ENCODE measurements around the gene OR52E1.
"Not testable (repeated sequence)": the region's sequence is repeated elsewhere in the genome, so short reads cannot be mapped to it uniquely, and the experiment has no call there.

The OR52E1 gene

GRCh38 chr11:5069272-5069671, at the start of gene OR52E1:
TSS of gene OR52E1 (plus strand) at chr11:5069572.
- DNase-seq, result no peak

DNA sequence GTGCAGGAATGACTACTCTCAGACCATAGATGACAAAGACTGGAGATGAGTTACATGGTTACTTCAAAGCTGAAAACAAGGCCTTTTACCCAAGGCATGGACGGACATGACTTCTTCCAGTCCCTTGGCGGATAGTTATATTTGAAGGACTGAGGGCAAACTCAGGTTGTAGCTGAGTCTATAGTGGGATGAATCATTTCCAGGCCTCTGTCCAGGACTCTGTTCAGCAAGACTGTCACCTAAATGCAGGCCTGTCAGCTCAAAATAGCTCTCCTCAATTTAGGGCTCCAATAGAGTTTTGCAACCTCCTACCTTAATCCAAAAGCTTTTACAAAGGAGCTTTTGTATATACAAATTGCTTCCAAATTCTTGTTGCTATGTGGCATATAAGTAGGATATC, 47.4 kb upstream of the OR52E1 start:
- DNase-seq, result no peak

DNA sequence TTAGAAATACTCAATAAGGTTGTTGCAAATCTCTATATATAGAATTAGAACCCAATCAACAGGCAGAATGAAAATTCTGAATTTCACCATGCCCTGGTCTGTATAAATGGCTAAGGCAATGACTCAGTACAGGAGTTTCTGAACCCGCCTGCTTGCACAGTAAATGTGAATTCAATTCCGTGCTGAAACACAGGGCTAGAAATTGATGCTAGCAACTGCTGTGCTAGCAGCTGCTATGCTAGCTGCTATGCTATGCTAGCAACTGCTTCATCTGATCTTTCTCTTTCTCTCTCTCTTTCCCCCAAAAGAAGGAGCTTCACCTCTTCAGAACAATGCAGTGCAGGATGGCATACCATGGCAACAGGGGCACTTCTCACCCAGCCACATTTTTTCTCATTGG, 32.7 kb upstream of the OR52E1 start:
- no peak for DNase-seq

DNA sequence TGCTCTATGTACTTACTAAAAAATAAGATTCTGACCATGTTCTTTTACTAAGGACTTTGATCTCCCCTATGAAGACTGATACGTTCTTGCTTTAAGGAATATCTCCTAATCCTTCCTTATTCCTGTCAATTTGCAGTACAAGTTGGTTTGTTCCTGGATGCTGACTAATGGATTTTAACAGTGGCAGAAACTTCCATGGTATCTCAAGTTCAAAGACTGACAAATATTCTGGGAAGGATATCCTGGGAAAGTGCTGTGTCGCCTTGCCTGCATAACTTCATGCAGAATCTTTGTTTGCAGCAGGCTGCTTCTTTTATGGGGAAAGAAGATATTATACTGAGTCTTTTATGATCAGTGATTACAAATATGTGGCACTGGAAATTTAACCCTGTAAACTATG, 31.4 kb upstream of the OR52E1 start:
- DNase-seq, result no peak

GRCh38 chr11:5038341-5038740, 31.0 kb upstream of the OR52E1 start:
- no peak for DNase-seq

DNA sequence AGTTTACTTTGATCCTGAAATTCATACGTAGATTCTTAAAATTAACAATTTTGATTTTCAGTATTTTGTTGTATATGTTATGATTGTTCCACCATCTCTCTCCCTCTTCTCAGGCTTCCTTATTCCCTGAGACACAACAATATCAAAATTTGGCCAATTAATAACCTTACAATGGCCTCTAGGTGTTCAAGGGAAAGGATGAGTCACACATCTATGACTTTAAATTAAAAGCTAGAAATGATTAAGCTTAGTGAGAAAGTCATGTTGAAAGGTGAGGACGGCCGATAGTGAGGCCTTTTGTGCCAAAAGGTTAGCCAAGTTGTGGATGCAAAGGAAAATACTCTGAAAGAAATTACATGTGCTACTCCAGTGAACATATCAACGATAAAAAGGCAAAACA, 28.5 kb upstream of the OR52E1 start:
- DNase-seq, result no peak

DNA sequence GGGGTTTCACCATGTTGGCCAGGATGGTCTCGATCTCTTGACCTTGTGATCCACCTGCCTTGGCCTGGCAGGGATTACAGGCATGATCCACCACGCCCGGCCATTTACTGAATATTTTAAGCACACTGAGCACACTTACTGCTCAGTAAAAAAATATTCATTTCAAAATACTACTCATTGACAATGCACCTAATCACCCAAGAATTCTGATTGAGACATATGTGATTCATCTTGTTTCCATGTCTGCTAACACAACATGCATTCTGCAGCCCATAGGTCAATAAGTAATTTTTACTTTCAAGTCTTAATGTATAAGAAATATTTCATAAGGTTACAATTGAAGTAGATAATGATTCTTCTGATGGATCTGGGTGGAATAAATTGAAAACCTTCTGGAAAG, 27.3 kb upstream of the OR52E1 start:
- DNase-seq, result no peak

DNA sequence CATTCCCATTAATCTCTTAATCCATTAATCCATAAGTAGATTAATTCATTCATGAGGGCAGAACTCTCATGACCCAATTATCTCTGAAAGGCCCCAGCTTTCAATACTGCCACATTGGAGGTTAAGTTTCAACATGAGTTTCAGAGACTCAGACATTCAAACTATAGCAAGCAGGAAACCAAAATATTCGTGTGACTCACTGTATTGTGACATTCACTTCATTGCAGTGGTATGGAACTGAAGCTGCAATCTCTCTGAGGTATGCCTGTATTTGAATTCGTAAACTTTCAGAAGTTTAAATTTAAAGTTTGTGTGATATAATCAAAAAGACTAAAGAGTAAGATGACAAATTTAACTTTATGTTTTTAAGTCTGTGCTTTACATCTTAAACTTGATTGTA, 26.0 kb upstream of the OR52E1 start:
- no peak for DNase-seq

GRCh38 chr11:5046226-5046625, 23.1 kb upstream of the OR52E1 start, which contains the start of gene OR52J3:
TSS of gene OR52J3 (plus strand) at chr11:5046526. CDS start at chr11:5046526, 0 bp downstream.
- no peak for DNase-seq

DNA sequence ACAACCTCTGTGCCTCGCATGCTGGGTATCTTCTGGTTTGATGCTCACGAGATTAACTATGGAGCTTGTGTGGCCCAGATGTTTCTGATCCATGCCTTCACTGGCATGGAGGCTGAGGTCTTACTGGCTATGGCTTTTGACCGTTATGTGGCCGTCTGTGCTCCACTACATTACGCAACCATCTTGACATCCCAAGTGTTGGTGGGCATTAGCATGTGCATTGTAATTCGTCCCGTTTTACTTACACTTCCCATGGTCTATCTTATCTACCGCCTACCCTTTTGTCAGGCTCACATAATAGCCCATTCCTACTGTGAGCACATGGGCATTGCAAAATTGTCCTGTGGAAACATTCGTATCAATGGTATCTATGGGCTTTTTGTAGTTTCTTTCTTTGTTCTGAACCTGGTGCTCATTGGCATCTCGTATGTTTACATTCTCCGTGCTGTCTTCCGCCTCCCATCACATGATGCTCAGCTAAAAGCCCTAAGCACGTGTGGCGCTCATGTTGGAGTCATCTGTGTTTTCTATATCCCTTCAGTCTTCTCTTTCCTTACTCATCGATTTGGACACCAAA, 22.5 kb upstream of the OR52E1 start:
- DNase-seq, result no peak

DNA sequence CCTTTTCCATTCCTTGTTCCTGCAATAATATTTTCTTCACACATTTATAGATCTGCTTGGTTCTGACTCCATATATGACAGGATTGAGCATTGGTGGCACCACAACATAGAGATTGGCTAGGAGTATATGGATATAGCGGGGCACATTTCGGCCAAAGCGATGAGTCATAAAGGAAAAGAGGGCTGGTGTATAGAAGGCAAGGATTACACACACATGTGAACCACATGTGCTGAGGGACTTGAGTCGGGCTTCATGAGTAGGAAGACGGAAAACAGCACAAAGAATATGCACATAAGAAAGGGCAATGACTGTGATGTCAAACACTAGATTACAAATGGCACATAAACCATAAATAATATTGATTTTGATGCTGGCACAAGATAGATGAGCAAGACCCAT, 10.7 kb upstream of the OR52E1 start:
- not testable (repeated sequence) for DNase-seq

- no peak for DNase-seq
These were observed 10.0 kb upstream of the OR52E1 start, which contains the start of gene OR52E2 for GRCh38 chr11:5059391-5059790. TSS of gene OR52E2 (minus strand) at chr11:5059627. CDS start at chr11:5059627, 0 bp downstream.

GRCh38 chr11:5065027-5065426, 4.3 kb upstream of the OR52E1 start:
- no peak for DNase-seq

- DNase-seq, result no peak
These were observed 2.4 kb downstream of the OR52E1 start for GRCh38 chr11:5071799-5072198.

DNA sequence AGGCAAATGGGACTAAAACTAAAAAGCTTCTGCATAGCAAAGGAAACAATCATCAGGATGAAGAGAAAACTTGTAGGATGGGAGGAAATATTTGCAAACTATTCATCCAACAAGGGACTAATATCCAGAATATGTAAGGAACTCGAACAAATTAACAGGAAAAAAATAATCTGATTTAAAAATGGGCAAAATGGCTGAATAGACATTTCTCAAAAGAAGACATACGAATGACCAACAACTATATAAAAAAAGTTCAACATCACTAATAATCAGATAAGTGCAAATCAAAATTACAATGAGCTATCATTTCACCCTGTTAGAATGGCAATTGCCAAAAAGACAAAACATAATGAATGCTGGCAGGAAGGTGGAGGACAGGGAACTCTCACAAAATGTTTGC, 12.0 kb downstream of the OR52E1 start:
- no peak for DNase-seq

DNA sequence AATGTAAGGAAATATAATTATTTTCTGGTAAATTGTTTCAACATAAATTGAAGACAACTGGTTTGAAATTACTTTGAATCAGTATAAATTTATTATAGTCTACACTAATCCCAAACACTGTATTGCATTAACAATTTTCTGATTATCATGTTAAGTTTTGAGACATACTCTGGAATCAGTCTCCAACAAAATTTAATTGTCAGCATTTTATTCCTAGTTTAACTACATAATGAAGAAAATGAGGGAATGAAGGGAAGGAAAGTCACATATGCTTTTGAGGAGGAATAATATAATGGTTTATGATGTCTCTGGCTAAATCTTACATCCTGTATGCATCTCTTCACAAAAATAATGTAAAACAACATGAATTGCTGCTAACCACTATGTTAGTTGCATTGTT, 14.2 kb downstream of the OR52E1 start:
- no peak for DNase-seq

GRCh38 chr11:5088556-5088955, 19.2 kb downstream of the OR52E1 start:
- DNase-seq, result no peak

- DNase-seq, result no peak
These were observed 21.3 kb downstream of the OR52E1 start for GRCh38 chr11:5090668-5091067.

- DNase-seq, result no peak
These were observed 23.6 kb downstream of the OR52E1 start for GRCh38 chr11:5092821-5093585.

DNA sequence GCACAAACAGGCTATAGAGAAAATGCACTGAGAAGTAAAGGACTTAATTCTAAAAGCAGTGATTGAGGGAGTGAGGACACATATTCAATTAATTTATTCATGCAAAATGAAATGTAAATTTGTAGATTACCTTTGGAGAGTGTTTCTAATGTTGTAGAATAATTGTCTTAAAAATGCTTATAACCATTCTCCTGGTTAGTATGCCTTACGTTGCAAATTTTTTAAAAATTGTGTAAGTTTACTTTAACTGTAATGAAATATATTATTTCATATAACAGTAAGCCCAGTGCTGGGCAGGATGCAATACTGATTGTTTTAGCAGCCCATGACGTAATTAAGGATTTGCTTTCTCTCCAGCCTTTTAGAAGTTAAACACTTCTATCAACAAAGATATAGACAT, 26.6 kb downstream of the OR52E1 start:
- DNase-seq, result no peak

- DNase-seq, result no peak
These were observed 32.9 kb downstream of the OR52E1 start for GRCh38 chr11:5102246-5102645.

DNA sequence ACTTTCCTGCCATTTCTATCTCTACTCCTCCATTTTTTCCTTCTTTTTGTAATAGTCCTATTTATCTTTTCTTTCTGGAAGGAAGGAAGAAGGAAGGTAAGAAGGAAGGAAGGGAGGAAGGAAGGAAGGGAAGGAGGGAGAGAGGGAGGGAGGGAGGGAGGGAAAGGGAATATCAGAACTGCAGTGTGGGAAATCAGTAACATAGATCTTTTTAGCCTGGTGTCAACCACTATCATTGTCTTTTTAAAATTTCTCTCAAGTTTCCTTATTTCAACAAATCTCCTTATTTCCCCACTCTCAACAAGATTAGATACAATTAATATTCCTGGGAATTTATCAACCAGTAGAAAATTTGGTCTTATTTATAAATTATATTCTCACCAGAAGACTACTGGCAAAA, 33.7 kb downstream of the OR52E1 start:
- no peak for DNase-seq

DNA sequence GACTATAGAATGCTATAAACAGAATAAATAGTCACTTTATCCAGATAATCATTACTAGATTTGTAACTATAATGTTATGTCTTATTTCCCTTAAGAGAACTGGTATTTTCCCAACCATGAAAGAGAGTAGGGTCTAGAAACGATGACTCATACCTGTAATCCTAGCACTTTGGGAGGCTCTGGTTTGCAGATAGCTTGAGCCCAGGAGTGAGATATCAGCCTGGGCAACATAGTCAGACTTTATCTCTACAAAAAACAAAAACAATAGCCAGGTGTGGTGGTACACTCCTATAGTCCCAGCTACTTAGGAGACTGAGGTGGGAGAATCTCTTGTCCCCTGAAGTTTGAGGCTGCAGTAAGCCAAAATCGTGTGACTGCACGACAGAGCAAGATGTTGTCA, 37.9 kb downstream of the OR52E1 start:
- DNase-seq, result no peak

DNA sequence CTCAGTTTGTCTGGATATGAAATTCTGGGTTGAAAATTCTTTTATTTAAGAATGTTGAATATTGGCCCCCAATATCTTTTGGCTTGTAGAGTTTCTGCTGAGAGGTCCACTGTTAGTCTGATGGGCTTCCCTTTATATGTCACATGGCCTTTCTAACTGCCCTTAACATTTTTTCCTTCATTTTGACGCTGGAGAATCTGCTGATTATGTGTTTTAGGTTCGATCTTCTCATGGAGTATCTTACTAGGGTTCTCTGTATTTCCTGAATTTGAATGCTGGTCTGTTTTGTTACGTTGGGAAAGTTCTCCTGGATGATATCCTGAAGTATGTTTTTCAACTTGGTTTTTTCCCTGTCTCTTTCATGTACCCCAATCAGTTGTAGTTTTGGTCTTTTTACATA, 46.0 kb downstream of the OR52E1 start:
- DNase-seq, result no peak

GRCh38 chr11:5117588-5117987, 48.2 kb downstream of the OR52E1 start:
- DNase-seq, result no peak
